ENCODE data around the gene MYO1B. TPM values are rescaled to one million over a fixed set of nuclear protein-coding genes. Genes with fewer than 3 reads are reported as not detected.

The MYO1B gene
- total RNA-seq, 1 experiment from 2014 or later, result 43.6 TPM

DNA sequence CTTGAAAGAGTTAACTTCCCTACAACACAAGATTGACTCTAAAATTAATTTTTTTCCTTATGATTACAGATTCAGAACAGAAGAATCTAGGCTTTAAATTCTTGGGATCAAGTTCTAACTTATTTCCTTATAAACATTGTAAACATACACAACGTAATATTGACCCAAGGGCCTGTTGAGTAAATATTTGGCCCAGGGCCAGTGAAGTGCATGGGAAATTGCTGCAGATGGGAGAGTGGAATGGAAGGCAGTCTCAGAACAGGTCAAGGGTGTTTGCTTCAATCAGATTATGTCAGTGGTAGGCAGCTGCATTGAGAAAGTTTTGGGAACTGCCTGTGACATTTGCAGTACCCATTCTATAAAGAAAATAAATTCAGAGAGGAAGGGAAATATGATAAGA lies 137.6 kb downstream of the MYO1B start (continued):
- TF ChIP-seq NFYB (CRISPR knock-in tag; conservative IDR thresholded peaks at IDR 0.05; ENCODE audit: low read depth) (no peak), ETV6 (CRISPR knock-in tag; IDR thresholded peaks at IDR 0.05) (no peak), JUN (CRISPR knock-in tag; IDR thresholded peaks at IDR 0.05) (no peak), PRRX2 (CRISPR knock-in tag; IDR thresholded peaks at IDR 0.05) (no peak), ZNF138 (CRISPR knock-in tag; conservative IDR thresholded peaks at IDR 0.05) (no peak), NFE2L1 (CRISPR knock-in tag; IDR thresholded peaks at IDR 0.05) (no peak), GRHL2 (CRISPR knock-in tag; IDR thresholded peaks at IDR 0.05; ENCODE audit: insufficient replicate concordance, severe bottlenecking) (no peak), GTF2I (CRISPR knock-in tag; conservative IDR thresholded peaks at IDR 0.05) (no peak)
- TF ChIP-seq, protein P1, sequence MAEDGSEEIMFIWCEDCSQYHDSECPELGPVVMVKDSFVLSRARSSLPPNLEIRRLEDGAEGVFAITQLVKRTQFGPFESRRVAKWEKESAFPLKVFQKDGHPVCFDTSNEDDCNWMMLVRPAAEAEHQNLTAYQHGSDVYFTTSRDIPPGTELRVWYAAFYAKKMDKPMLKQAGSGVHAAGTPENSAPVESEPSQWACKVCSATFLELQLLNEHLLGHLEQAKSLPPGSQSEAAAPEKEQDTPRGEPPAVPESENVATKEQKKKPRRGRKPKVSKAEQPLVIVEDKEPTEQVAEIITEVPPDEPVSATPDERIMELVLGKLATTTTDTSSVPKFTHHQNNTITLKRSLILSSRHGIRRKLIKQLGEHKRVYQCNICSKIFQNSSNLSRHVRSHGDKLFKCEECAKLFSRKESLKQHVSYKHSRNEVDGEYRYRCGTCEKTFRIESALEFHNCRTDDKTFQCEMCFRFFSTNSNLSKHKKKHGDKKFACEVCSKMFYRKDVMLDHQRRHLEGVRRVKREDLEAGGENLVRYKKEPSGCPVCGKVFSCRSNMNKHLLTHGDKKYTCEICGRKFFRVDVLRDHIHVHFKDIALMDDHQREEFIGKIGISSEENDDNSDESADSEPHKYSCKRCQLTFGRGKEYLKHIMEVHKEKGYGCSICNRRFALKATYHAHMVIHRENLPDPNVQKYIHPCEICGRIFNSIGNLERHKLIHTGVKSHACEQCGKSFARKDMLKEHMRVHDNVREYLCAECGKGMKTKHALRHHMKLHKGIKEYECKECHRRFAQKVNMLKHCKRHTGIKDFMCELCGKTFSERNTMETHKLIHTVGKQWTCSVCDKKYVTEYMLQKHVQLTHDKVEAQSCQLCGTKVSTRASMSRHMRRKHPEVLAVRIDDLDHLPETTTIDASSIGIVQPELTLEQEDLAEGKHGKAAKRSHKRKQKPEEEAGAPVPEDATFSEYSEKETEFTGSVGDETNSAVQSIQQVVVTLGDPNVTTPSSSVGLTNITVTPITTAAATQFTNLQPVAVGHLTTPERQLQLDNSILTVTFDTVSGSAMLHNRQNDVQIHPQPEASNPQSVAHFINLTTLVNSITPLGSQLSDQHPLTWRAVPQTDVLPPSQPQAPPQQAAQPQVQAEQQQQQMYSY (CRISPR knock-in tag; IDR thresholded peaks at IDR 0.05), result no peak
- TF ChIP-seq, protein P2, sequence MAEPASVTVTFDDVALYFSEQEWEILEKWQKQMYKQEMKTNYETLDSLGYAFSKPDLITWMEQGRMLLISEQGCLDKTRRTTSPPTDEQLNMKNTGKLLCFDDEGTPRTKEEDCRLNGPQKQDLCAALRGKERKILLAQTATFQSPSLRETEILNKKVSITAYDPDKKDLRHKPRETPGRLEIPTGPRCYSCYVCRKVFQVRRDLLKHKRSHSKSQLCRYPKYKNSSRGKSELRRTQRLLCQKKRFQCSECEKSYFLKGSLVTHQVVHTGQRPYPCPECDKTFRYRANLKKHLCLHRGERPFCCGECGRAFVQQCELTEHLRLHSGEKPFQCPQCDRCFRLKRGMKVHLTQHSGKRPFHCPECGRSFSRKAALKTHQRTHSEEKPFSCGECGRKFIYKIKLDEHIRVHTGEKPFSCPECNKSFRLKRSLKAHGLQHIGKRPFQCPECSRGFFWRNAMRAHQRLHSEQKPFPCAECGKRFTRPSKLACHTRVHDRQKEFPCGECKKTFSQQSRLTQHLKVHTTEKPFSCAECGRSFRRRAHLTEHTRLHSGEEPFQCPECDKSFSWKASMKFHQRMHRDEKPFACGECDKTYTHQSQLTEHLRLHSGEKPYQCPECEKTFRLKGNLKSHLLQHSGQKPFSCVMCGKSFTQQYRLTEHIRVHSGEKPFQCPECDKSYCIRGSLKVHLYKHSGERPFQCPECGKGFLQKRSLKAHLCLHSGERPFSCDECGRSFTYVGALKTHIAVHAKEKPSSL (CRISPR knock-in tag; conservative IDR thresholded peaks at IDR 0.05), result no peak

DNA sequence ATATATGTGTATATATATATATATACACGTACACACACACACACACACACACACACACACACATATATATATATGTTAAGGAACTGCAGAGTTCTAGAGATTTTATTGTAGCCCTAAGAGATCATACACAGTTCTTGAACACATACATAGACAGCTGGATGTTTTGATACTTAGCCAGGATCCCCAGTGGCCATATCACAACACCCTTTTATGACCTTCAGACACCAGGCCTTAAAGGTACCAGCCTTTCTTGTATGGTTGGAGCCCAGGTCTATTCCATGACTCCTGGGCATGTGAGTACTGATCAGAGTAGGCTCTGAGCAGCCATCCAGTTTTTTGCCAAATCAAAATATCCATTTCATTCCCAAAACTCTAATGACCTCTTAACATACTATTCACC lies 138.3 kb downstream of the MYO1B start:
- POLR2A ChIA-PET, result no interaction called here
- Mint-ChIP-seq H3K27ac (no peak overlapping the region), H3K27me3 (ENCODE audit: low read depth) (no peaks in the 10 kb centered on the region), H3K4me3 (no peak overlapping the region), H3K36me3 (peaks cover 28% of the 10 kb centered on the region), H3K4me1 (no peaks in the 10 kb centered on the region), H3K9me3 (no peaks in the 10 kb centered on the region)
- CTCF ChIA-PET, result no interaction called here
- no peak for DNase-seq (ENCODE audit: low spot score)
- ATAC-seq, result no peak
- TF ChIP-seq, protein P3, sequence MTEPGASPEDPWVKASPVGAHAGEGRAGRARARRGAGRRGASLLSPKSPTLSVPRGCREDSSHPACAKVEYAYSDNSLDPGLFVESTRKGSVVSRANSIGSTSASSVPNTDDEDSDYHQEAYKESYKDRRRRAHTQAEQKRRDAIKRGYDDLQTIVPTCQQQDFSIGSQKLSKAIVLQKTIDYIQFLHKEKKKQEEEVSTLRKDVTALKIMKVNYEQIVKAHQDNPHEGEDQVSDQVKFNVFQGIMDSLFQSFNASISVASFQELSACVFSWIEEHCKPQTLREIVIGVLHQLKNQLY (CRISPR knock-in tag; IDR thresholded peaks at IDR 0.05), result no peak

DNA sequence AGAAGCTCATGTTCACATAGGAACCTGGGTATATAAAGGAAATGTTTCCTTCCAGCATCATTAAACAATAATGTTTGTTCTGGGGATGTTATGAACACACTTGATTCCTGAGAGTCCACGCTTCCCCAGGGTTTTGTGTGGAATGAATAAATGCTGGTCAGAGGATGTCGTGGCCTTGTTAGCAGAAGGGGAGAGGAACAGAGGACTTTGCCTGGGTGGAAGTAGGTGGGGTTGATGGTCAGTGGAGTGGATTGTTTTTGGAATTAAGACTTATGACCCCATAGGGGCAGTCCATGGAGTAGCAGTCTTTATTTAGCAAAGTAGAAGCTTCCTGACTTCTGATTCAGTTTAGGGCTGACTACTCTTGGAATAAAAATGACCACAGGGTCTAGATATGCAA lies 139.6 kb downstream of the MYO1B start:
- no peaks in the 10 kb centered on the region for H3K27me3 Mint-ChIP-seq (ENCODE audit: low read depth)
- no peak for ATAC-seq
- TF ChIP-seq, protein P4, sequence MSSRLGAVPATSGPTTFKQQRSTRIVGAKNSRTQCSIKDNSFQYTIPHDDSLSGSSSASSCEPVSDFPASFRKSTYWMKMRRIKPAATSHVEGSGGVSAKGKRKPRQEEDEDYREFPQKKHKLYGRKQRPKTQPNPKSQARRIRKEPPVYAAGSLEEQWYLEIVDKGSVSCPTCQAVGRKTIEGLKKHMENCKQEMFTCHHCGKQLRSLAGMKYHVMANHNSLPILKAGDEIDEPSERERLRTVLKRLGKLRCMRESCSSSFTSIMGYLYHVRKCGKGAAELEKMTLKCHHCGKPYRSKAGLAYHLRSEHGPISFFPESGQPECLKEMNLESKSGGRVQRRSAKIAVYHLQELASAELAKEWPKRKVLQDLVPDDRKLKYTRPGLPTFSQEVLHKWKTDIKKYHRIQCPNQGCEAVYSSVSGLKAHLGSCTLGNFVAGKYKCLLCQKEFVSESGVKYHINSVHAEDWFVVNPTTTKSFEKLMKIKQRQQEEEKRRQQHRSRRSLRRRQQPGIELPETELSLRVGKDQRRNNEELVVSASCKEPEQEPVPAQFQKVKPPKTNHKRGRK (CRISPR knock-in tag; IDR thresholded peaks at IDR 0.05; ENCODE audit: borderline replicate concordance), result no peak
- TF ChIP-seq, protein P5, sequence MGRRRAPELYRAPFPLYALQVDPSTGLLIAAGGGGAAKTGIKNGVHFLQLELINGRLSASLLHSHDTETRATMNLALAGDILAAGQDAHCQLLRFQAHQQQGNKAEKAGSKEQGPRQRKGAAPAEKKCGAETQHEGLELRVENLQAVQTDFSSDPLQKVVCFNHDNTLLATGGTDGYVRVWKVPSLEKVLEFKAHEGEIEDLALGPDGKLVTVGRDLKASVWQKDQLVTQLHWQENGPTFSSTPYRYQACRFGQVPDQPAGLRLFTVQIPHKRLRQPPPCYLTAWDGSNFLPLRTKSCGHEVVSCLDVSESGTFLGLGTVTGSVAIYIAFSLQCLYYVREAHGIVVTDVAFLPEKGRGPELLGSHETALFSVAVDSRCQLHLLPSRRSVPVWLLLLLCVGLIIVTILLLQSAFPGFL (CRISPR knock-in tag; IDR thresholded peaks at IDR 0.05; ENCODE audit: borderline replicate concordance), result no peak
- TF ChIP-seq, protein P6, sequence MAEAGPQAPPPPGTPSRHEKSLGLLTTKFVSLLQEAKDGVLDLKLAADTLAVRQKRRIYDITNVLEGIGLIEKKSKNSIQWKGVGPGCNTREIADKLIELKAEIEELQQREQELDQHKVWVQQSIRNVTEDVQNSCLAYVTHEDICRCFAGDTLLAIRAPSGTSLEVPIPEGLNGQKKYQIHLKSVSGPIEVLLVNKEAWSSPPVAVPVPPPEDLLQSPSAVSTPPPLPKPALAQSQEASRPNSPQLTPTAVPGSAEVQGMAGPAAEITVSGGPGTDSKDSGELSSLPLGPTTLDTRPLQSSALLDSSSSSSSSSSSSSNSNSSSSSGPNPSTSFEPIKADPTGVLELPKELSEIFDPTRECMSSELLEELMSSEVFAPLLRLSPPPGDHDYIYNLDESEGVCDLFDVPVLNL (CRISPR knock-in tag; IDR thresholded peaks at IDR 0.05; ENCODE audit: borderline replicate concordance, low read depth), result no peak
- TF ChIP-seq, protein P7, sequence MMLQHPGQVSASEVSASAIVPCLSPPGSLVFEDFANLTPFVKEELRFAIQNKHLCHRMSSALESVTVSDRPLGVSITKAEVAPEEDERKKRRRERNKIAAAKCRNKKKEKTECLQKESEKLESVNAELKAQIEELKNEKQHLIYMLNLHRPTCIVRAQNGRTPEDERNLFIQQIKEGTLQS (CRISPR knock-in tag; conservative IDR thresholded peaks at IDR 0.05), result no peak
- TF ChIP-seq SMAD3 (CRISPR knock-in tag; IDR thresholded peaks at IDR 0.05; ENCODE audit: borderline replicate concordance) (no peak), NFE2L1 (CRISPR knock-in tag; IDR thresholded peaks at IDR 0.05) (no peak), ETV6 (CRISPR knock-in tag; IDR thresholded peaks at IDR 0.05) (no peak)
- TF ChIP-seq, protein P8, sequence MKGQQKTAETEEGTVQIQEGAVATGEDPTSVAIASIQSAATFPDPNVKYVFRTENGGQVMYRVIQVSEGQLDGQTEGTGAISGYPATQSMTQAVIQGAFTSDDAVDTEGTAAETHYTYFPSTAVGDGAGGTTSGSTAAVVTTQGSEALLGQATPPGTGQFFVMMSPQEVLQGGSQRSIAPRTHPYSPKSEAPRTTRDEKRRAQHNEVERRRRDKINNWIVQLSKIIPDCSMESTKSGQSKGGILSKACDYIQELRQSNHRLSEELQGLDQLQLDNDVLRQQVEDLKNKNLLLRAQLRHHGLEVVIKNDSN (CRISPR knock-in tag; IDR thresholded peaks at IDR 0.05), result no peak
- TF ChIP-seq, protein P9, sequence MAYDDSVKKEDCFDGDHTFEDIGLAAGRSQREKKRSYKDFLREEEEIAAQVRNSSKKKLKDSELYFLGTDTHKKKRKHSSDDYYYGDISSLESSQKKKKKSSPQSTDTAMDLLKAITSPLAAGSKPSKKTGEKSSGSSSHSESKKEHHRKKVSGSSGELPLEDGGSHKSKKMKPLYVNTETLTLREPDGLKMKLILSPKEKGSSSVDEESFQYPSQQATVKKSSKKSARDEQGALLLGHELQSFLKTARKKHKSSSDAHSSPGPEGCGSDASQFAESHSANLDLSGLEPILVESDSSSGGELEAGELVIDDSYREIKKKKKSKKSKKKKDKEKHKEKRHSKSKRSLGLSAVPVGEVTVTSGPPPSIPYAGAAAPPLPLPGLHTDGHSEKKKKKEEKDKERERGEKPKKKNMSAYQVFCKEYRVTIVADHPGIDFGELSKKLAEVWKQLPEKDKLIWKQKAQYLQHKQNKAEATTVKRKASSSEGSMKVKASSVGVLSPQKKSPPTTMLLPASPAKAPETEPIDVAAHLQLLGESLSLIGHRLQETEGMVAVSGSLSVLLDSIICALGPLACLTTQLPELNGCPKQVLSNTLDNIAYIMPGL (CRISPR knock-in tag; IDR thresholded peaks at IDR 0.05), result no peak
- TF ChIP-seq, protein P3 (CRISPR knock-in tag; IDR thresholded peaks at IDR 0.05), result no peak
- H3K9me3 Mint-ChIP-seq, result no peaks in the 10 kb centered on the region
- no peaks in the 10 kb centered on the region for H3K4me1 Mint-ChIP-seq
- H3K27ac Mint-ChIP-seq, result no peak overlapping the region
- no peak for DNase-seq (ENCODE audit: low spot score)
- ChIA-PET POLR2A (no interaction called here), CTCF (interaction anchor here (0.6 kb wide), 1 partner anchor 336 kb away, joined by 4 read pairs; no protein-coding TSS in a partner anchor)
- H3K36me3 Mint-ChIP-seq, result peaks cover 36% of the 10 kb centered on the region
- H3K4me3 Mint-ChIP-seq, result no peak overlapping the region
